T-cell (primary cell): ENCODE data around the gene FAH. TPM values are rescaled to one million over a fixed set of nuclear protein-coding genes. Genes with fewer than 3 reads are reported as not detected.

Source experiments
- ATAC-seq, 4 experiments: fragments of 200-7000 bp in 3 of 4; fragments of 150-1000 bp in 1 of 4; cut with Tn5 transposase; replicated peaks in 1 of 4; 1 replicate in 3 of 4; 2 replicates in 1 of 4; pipeline ENCODE4 v1.10.0; 2021; ENCODE audit warnings: moderate library complexity in 3 of 4, mild to moderate bottlenecking in 2 of 4, moderate number of reproducible peaks in 1 of 4
- CTCF ChIA-PET, 2 donors: fragments of 300-600 bp; sonication (Branson Sonifier 250); formaldehyde crosslinking; loops; one replicate each; lab custom pipeline; 2022; ENCODE audit warnings: antibody characterized with exemption in 2 of 2; lab: Charles Lee
- POLR2A ChIA-PET, 2 donors: fragments of 300-600 bp; sonication (Branson Sonifier 250); formaldehyde crosslinking; loops; one replicate each; lab custom pipeline; 2022; ENCODE audit warnings: antibody characterized with exemption in 2 of 2; lab: Charles Lee
- DNase-seq, 35 experiments: peaks; one replicate each; pipeline versions ENCODE4 v3.0.0 to v3.0.0-alpha.2; 2013 to 2023
- H3K27ac ChIP-seq: one replicate; pipeline ENCODE4 v1.5.1; 2013; ENCODE audit warnings: low read length
- H3K27me3 ChIP-seq, 2 experiments: replicated peaks in 1 of 2; 1 replicate in 1 of 2; 2 replicates in 1 of 2; pipeline versions ENCODE4 v1.6.1 to v1.7.0; 2013; ENCODE audit warnings: low read length in 1 of 2, mixed read lengths in 1 of 2; ENCODE audit not compliant: control insufficient read depth in 2 of 2, insufficient read depth in 2 of 2; ENCODE audit errors: extremely low read depth in 1 of 2
- H3K36me3 ChIP-seq, 2 donors: 1 replicate in 1 of 2; 2 replicates in 1 of 2; pipeline versions ENCODE4 v1.6.1 to v1.7.0; 2013; ENCODE audit warnings: low read length in 1 of 2; ENCODE audit not compliant: control insufficient read depth in 2 of 2, insufficient read depth in 1 of 2; ENCODE audit errors: extremely low read depth in 1 of 2
- H3K4me1 ChIP-seq, 2 experiments: 1 replicate in 1 of 2; 2 replicates in 1 of 2; pipeline versions ENCODE4 v1.6.1 to v1.7.0; 2013; ENCODE audit warnings: low read length in 2 of 2, mixed read lengths in 1 of 2; ENCODE audit not compliant: insufficient read depth in 2 of 2, control insufficient read depth in 1 of 2; ENCODE audit errors: extremely low read depth in 1 of 2
- H3K4me3 ChIP-seq, 2 donors: 1 replicate in 1 of 2; 2 replicates in 1 of 2; pipeline versions ENCODE4 v1.5.1 to v1.7.0; 2013; ENCODE audit warnings: mild to moderate bottlenecking in 2 of 2, low read length in 1 of 2, moderate library complexity in 1 of 2; ENCODE audit not compliant: control insufficient read depth in 1 of 2; ENCODE audit errors: extremely low read depth in 1 of 2
- H3K9me3 ChIP-seq: 2 replicates; pipeline ENCODE4 v1.7.0; 2013
- H3K27ac Mint-ChIP-seq, 2 donors: one replicate each; pipeline ENCODE4 v1.8.0; 2020 to 2021; ENCODE audit warnings: mild to moderate bottlenecking in 2 of 2, mixed read lengths in 2 of 2
- H3K27me3 Mint-ChIP-seq, 2 donors: one replicate each; pipeline ENCODE4 v1.8.0; 2021 to 2022; ENCODE audit warnings: mixed read lengths in 2 of 2
- H3K36me3 Mint-ChIP-seq: one replicate; pipeline ENCODE4 v1.8.0; 2021; ENCODE audit warnings: mixed read lengths
- H3K4me1 Mint-ChIP-seq, 3 donors: one replicate each; pipeline ENCODE4 v1.8.0; 2020 to 2022; ENCODE audit warnings: mixed read lengths in 3 of 3, mild to moderate bottlenecking in 1 of 3
- H3K4me3 Mint-ChIP-seq, 3 donors: one replicate each; pipeline ENCODE4 v1.8.0; 2020 to 2022; ENCODE audit warnings: mild to moderate bottlenecking in 3 of 3, mixed read lengths in 3 of 3, moderate library complexity in 3 of 3
- H3K9me3 Mint-ChIP-seq, 3 donors: one replicate each; pipeline ENCODE4 v1.8.0; 2020 to 2022; ENCODE audit warnings: mixed read lengths in 3 of 3
- WGBS: methylation state at CpG from one replicate; pipeline ENCODE4 v1.1.5; 2013; ENCODE audit warnings: missing lambda C conversion rate; ENCODE audit not compliant: insufficient coverage; 5-methylcytosine and 5-hydroxymethylcytosine counted together
- total RNA-seq, 35 experiments: library from RNA in 6 of 35; stranded (reverse) in 6 of 35; fragments of 120-200 nt in 1 of 35; gene quantifications; one replicate each; pipeline versions ENCODE4 v1.2.1 to v1.2.4 and lab custom pipeline; 2013 to 2026

Gene FAH
- total RNA-seq, 5 donors from 2014 or later (not counting 1 experiment from before 2014, with no cell fraction given), result 5.2 to 9.4 (median 6.8) TPM

GRCh38 chr15:80109388-80109787 is 43.4 kb upstream of the FAH start:
- DNase-seq (no peak), ATAC-seq (no peak)
- Mint-ChIP-seq H3K27me3 (no peaks in the 10 kb centered on the region), H3K4me3 (no peak overlapping the region), H3K9me3 (no peaks in the 10 kb centered on the region), H3K27ac (no peak overlapping the region), H3K36me3 (peaks cover 2% of the 10 kb centered on the region), H3K4me1 (peaks cover 49 to 64% (median 50%) of the 10 kb centered on the region in 3 donors)
- 79% methylated on average over 2 of the region's 3 CpGs for WGBS
- Histone ChIP-seq H3K4me1 (no peaks in the 10 kb centered on the region), H3K27ac (no peak overlapping the region), H3K4me3 (no peak overlapping the region), H3K27me3 (no peaks in the 10 kb centered on the region), H3K9me3 (no peaks in the 10 kb centered on the region), H3K36me3 (no peaks in the 10 kb centered on the region)
- ChIA-PET POLR2A (no interaction called here), CTCF (interaction anchor here in 1 of 2 donors (0.5 kb wide), 1 partner anchor 135 kb away, joined by 10 read pairs; no protein-coding TSS in a partner anchor)

- Histone ChIP-seq H3K9me3 (no peaks in the 10 kb centered on the region), H3K4me1 (no peaks in the 10 kb centered on the region), H3K27ac (no peak overlapping the region), H3K36me3 (no peaks in the 10 kb centered on the region), H3K4me3 (no peak overlapping the region), H3K27me3 (no peaks in the 10 kb centered on the region)
- H3K27ac Mint-ChIP-seq, result no peak overlapping the region
- CTCF ChIA-PET, result no interaction called here
- H3K9me3 Mint-ChIP-seq, result no peaks in the 10 kb centered on the region
- POLR2A ChIA-PET, result no interaction called here
- DNase-seq (no peak), ATAC-seq (no peak)
- H3K4me3 Mint-ChIP-seq, result no peak overlapping the region
- no peaks in the 10 kb centered on the region for H3K36me3 Mint-ChIP-seq
- no peaks in the 10 kb centered on the region for H3K27me3 Mint-ChIP-seq
- H3K4me1 Mint-ChIP-seq, result peaks cover 45 to 60% (median 50%) of the 10 kb centered on the region in 3 donors
Observed at GRCh38 chr15:80110920-80111319, 41.9 kb upstream of the FAH start.

DNA sequence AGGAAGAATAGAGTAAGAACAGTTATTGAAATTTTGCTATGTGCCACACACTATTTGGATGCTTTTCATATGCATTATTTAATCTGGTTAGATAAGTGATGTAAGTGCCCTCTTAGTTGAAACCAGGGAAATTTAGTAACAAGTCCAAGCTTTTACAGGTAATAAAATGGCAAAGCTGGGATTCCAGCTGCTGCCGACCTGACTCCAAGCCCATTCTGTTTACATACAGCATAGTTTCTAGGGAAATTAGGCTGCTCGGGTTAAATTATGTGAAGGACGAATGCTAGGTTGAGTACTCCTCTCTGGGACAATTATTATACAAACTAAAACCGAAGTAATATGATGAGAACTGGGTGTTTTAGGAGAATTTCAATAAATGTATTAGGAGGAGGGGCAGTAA is 38.7 kb upstream of the FAH start:
- POLR2A ChIA-PET, result interaction anchor here in 1 of 2 donors (0.6 kb wide), 1 partner anchor 51 kb away, joined by 7 read pairs; no protein-coding TSS in a partner anchor
- H3K4me1 Mint-ChIP-seq, result peaks cover 47 to 53% (median 50%) of the 10 kb centered on the region in 3 donors

GRCh38 chr15:80115021-80115420 is 37.8 kb upstream of the FAH start:
- H3K27me3 Mint-ChIP-seq, result no peaks in the 10 kb centered on the region
- ChIA-PET CTCF (no interaction called here), POLR2A (no interaction called here)
- Histone ChIP-seq H3K27ac (no peak overlapping the region), H3K4me3 (no peak overlapping the region), H3K4me1 (no peaks in the 10 kb centered on the region), H3K36me3 (no peaks in the 10 kb centered on the region), H3K9me3 (no peaks in the 10 kb centered on the region), H3K27me3 (no peaks in the 10 kb centered on the region)
- no peak overlapping the region for H3K27ac Mint-ChIP-seq
- ATAC-seq (no peak), DNase-seq (no peak)
- no CpG with 5 or more reads among the region's 1 CpG for WGBS
- H3K36me3 Mint-ChIP-seq, result peaks cover 2% of the 10 kb centered on the region
- H3K4me3 Mint-ChIP-seq, result no peak overlapping the region
- H3K9me3 Mint-ChIP-seq, result no peaks in the 10 kb centered on the region
- H3K4me1 Mint-ChIP-seq, result peaks cover 41 to 44% (median 42%) of the 10 kb centered on the region in 3 donors

More for the DNA sequence above, 38.7 kb upstream of the FAH start:
- Histone ChIP-seq H3K9me3 (no peaks in the 10 kb centered on the region), H3K27me3 (no peaks in the 10 kb centered on the region), H3K4me1 (no peaks in the 10 kb centered on the region), H3K4me3 (no peak overlapping the region), H3K27ac (no peak overlapping the region), H3K36me3 (no peaks in the 10 kb centered on the region)
- Mint-ChIP-seq H3K27me3 (no peaks in the 10 kb centered on the region), H3K36me3 (no peaks in the 10 kb centered on the region), H3K4me3 (no peak overlapping the region), H3K9me3 (no peaks in the 10 kb centered on the region), H3K27ac (no peak overlapping the region)
- DNase-seq (no peak), ATAC-seq (no peak)
- CTCF ChIA-PET, result no interaction called here
- WGBS, result no CpG with 5 or more reads among the region's 4 CpGs

- ChIA-PET POLR2A (no interaction called here), CTCF (no interaction called here)
- Mint-ChIP-seq H3K27ac (no peak overlapping the region), H3K27me3 (no peaks in the 10 kb centered on the region), H3K9me3 (no peaks in the 10 kb centered on the region), H3K4me3 (no peak overlapping the region), H3K4me1 (peaks cover 21 to 44% (median 23%) of the 10 kb centered on the region in 3 donors), H3K36me3 (peaks cover 26% of the 10 kb centered on the region)
- H3K9me3 ChIP-seq, result no peaks in the 10 kb centered on the region
- no peak overlapping the region for H3K27ac ChIP-seq
- no peak overlapping the region for H3K4me3 ChIP-seq
- ATAC-seq, result no peak
- 88% methylated on average over 1 of the region's 2 CpGs for WGBS
- peaks cover 0 to 12% of the 10 kb centered on the region in 2 donors for H3K36me3 ChIP-seq
- no peaks in the 10 kb centered on the region for H3K27me3 ChIP-seq
- no peaks in the 10 kb centered on the region for H3K4me1 ChIP-seq
- no peak for DNase-seq
Observed at GRCh38 chr15:80118956-80119355, 33.8 kb upstream of the FAH start.

DNA sequence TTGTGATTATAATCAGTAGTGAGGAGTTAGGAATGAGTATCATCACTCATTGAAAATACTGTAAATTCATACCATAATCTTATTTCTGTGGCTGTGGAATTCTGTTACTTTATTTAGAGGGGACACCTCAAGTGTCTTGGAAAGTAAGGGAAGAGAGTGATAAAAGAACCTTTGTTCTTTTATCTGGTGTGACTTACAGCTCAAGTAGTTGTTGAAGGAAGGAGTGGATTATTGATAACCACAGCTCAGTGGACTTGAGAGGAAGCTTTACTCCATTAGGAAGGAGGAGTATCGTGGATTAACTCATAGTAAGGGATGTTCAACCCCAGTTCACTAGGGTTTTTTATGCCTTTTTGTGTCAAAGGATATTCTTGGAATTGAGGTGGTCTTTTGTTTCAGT is 32.2 kb upstream of the FAH start:
- Histone ChIP-seq H3K4me1 (no peaks in the 10 kb centered on the region), H3K4me3 (no peak overlapping the region), H3K9me3 (no peaks in the 10 kb centered on the region), H3K27ac (no peak overlapping the region), H3K27me3 (no peaks in the 10 kb centered on the region), H3K36me3 (peaks cover 0 to 16% of the 10 kb centered on the region in 2 donors)
- Mint-ChIP-seq H3K27ac (no peak overlapping the region), H3K27me3 (no peaks in the 10 kb centered on the region), H3K4me1 (peaks cover 10 to 28% (median 11%) of the 10 kb centered on the region in 3 donors), H3K4me3 (no peak overlapping the region), H3K36me3 (peaks cover 34% of the 10 kb centered on the region), H3K9me3 (no peaks in the 10 kb centered on the region)
- 100% methylated on average over 1 of the region's 1 CpG for WGBS
- DNase-seq (no peak), ATAC-seq (no peak)
- ChIA-PET POLR2A (no interaction called here), CTCF (no interaction called here)

- Histone ChIP-seq H3K27me3 (no peaks in the 10 kb centered on the region), H3K4me1 (no peaks in the 10 kb centered on the region), H3K36me3 (peaks cover 0 to 24% of the 10 kb centered on the region in 2 donors), H3K9me3 (no peaks in the 10 kb centered on the region), H3K4me3 (no peak overlapping the region), H3K27ac (no peak overlapping the region)
- Mint-ChIP-seq H3K9me3 (no peaks in the 10 kb centered on the region), H3K4me3 (no peak overlapping the region), H3K4me1 (peaks cover 7 to 25% (median 13%) of the 10 kb centered on the region in 3 donors), H3K27me3 (no peaks in the 10 kb centered on the region), H3K27ac (no peak overlapping the region), H3K36me3 (peaks cover 43% of the 10 kb centered on the region)
- ChIA-PET POLR2A (no interaction called here), CTCF (no interaction called here)
- no peak for DNase-seq
- 100% methylated on average over 1 of the region's 4 CpGs for WGBS
- no peak for ATAC-seq
Observed at GRCh38 chr15:80121546-80121945, 31.3 kb upstream of the FAH start.
